Keratinocyte (primary cell): Measurements from ENCODE around the gene GRIK2. TPM values are rescaled to one million over a fixed set of nuclear protein-coding genes. Genes with fewer than 3 reads are reported as not detected.

ENCODE experiments used
- DNase-seq: peaks from one replicate; pipeline ENCODE4 v3.0.0-alpha.2; 2011; ENCODE audit warnings: low read depth, missing footprints, low spot score
- FAIRE-seq: peaks from 2 replicates; lab custom pipeline; 2011; peaks lifted over from hg19 to GRCh38; lab: Jason Lieb, UNC
- H2AFZ ChIP-seq: 2 replicates; pipeline ENCODE4 v1.6.0; 2012; ENCODE audit warnings: low read length, control low read depth, inconsistent platforms; ENCODE audit not compliant: control insufficient read depth
- H3K27ac ChIP-seq: 2 replicates; pipeline ENCODE4 v1.5.1; 2011; ENCODE audit warnings: low read length; ENCODE audit not compliant: control insufficient read depth, insufficient read depth
- H3K27me3 ChIP-seq: 3 replicates; pipeline ENCODE4 v1.6.0; 2011; ENCODE audit warnings: low read length; ENCODE audit not compliant: control insufficient read depth, insufficient read depth; ENCODE audit errors: extremely low read depth
- H3K36me3 ChIP-seq, 2 experiments: 2 replicates in 1 of 2; 3 replicates in 1 of 2; pipeline ENCODE4 v1.5.1; 2011; ENCODE audit warnings: low read length in 2 of 2, mild to moderate bottlenecking in 1 of 2; ENCODE audit not compliant: control insufficient read depth in 2 of 2, insufficient read depth in 2 of 2; ENCODE audit errors: extremely low read depth in 1 of 2
- H3K4me1 ChIP-seq: 3 replicates; pipeline ENCODE4 v1.5.1; 2011; ENCODE audit warnings: low read length; ENCODE audit not compliant: control insufficient read depth, insufficient read depth; ENCODE audit errors: extremely low read depth
- H3K4me2 ChIP-seq: 3 replicates; pipeline ENCODE4 v1.6.0; 2011; ENCODE audit warnings: low read depth, low read length; ENCODE audit not compliant: control insufficient read depth, insufficient read depth; ENCODE audit errors: extremely low read depth
- H3K4me3 ChIP-seq, 3 experiments: fragments of 200-600 bp in 1 of 3; sonication (generic) in 1 of 3; 2 replicates in 2 of 3; 3 replicates in 1 of 3; pipeline ENCODE4 v1.5.1; 2011 to 2016; ENCODE audit warnings: low read length in 3 of 3, mild to moderate bottlenecking in 3 of 3, control low read depth in 2 of 3, inconsistent platforms in 1 of 3, low read depth in 1 of 3, mixed read lengths in 1 of 3, mixed run types in 1 of 3, moderate library complexity in 1 of 3; ENCODE audit not compliant: control insufficient read depth in 2 of 3, insufficient read depth in 2 of 3; ENCODE audit errors: extremely low read depth in 1 of 3
- H3K79me2 ChIP-seq: 2 replicates; pipeline ENCODE4 v1.6.0; 2012; ENCODE audit warnings: low read length; ENCODE audit not compliant: control insufficient read depth, insufficient read depth
- H3K9ac ChIP-seq: 3 replicates; pipeline ENCODE4 v1.6.0; 2011; ENCODE audit warnings: low read length; ENCODE audit not compliant: control insufficient read depth, insufficient read depth; ENCODE audit errors: extremely low read depth
- H3K9me1 ChIP-seq: 3 replicates; pipeline ENCODE4 v1.6.0; 2011; ENCODE audit warnings: low read length; ENCODE audit not compliant: control insufficient read depth, insufficient read depth; ENCODE audit errors: extremely low read depth
- H3K9me3 ChIP-seq: 2 replicates; pipeline ENCODE4 v1.5.1; 2012; ENCODE audit warnings: low read depth, low read length; ENCODE audit not compliant: control insufficient read depth
- H4K20me1 ChIP-seq: 3 replicates; pipeline ENCODE4 v1.6.0; 2011; ENCODE audit warnings: low read length; ENCODE audit not compliant: control insufficient read depth, insufficient read depth; ENCODE audit errors: extremely low read depth
- CTCF ChIP-seq, 3 experiments: IDR thresholded peaks in 1 of 3; conservative IDR thresholded peaks in 1 of 3; optimal IDR thresholded peaks in 1 of 3; 2 replicates in 2 of 3; 3 replicates in 1 of 3; pipeline versions ENCODE3 to v1.5.1; 2011; ENCODE audit warnings: low read length in 3 of 3, mild to moderate bottlenecking in 3 of 3, moderate library complexity in 2 of 3, control low read depth in 1 of 3, inconsistent platforms in 1 of 3; ENCODE audit not compliant: insufficient read depth in 2 of 3; ENCODE audit errors: extremely low read depth in 1 of 3
- EZH2 ChIP-seq: IDR thresholded peaks from one replicate; pipeline ENCODE4 v1.6.1; 2012; ENCODE audit warnings: inconsistent platforms, mild to moderate bottlenecking, low read length, moderate library complexity
- dilution Hi-C: fragments of 300-500 bp; cut with MboI; formaldehyde crosslinking; loops from one replicate; pipeline ENCODE4 v1.7.0; 2020; ENCODE audit warnings: low sequenced_read_pairs; ENCODE audit not compliant: extremely low pct_ligation_motif_present
- polyA plus RNA-seq, 5 experiments: library from polyadenylated mRNA; depleted of rRNA in 3 of 5; stranded (reverse) in 3 of 5; stranded (forward) in 1 of 5; unstranded in 1 of 5; fragments of >200 nt; gene quantifications; 1 replicate in 1 of 5; 2 replicates in 3 of 5; 3 replicates in 1 of 5; pipeline versions ENCODE4 v1.2.1 to v1.2.3, GENCODE V29; 2011 to 2012; ENCODE audit warnings: missing spikeins in 2 of 5, low read depth in 1 of 5, low replicate concordance in 1 of 5

The GRIK2 gene
- polyA plus RNA-seq, 1 donor (not counting 4 experiments of a cell fraction or from before 2014, with no cell fraction given) = 0.01 TPM

DNA sequence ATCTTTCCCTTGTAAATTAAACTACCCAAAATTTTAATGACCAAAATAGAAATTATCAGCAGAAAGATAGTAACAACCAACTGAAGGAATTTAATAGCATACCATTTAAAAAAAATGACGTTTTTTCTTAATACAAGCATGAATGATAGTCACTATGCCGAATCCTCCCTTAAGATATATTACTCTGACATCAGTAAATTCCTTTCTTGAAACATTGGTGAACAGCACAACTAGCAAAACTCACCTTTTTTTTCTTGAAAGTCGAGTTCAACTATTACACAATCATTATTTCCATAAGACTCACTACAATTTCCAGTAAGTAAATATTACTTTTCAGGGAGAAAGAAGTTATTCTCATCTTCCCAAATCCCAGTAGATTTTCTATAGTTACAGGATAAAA, 433.2 kb downstream of the GRIK2 start:
- FAIRE-seq = no peak
- TF ChIP-seq CTCF (optimal IDR thresholded peaks at IDR 0.05 in 1 of 3, IDR thresholded peaks at IDR 0.05 in 1 of 3, conservative IDR thresholded peaks at IDR 0.05 in 1 of 3; ENCODE audit: extremely low read depth in 1 of 3, insufficient read depth in 2 of 3, low read length in 3 of 3) (no peak), EZH2 (no peak)

DNA sequence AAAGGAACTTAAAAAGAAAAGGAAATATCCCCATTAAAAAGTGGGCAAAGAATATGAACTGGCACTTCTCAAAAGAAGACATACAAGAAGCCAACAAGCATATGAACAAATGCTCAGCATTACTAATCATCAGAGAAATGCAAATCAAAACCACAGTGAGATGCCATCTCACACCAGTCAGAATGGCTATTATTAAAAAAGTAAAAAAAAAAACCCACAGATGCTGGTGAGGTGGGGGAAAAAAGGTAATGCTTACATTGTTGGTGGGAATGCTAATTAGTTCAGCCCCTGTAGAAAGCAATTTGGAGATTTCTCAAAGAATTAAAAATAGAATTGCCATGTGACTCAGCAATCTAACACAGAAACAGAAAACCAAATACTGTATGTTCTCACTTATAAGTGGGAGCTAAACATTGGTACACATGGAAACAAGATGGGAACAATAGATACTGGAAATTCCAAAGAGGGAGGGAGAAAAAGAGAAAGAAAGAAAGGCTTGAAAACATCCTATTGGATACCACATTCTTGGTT, 437.1 kb downstream of the GRIK2 start:
- Histone ChIP-seq H3K27me3 (no peaks in the 10 kb centered on the region), H4K20me1 (no peaks in the 10 kb centered on the region), H3K9me3 (no peaks in the 10 kb centered on the region), H3K4me1 (no peaks in the 10 kb centered on the region), H3K9me1 (no peaks in the 10 kb centered on the region), H3K9ac (no peak overlapping the region), H3K79me2 (no peaks in the 10 kb centered on the region), H3K36me3 (no peaks in the 10 kb centered on the region), H3K27ac (no peak overlapping the region), H3K4me3 (no peak overlapping the region), H3K4me2 (no peak overlapping the region), H2AFZ (no peak overlapping the region)
- DNase-seq (no peak), FAIRE-seq (no peak)
- dilution Hi-C loops = no loop called here
- TF ChIP-seq CTCF (optimal IDR thresholded peaks at IDR 0.05 in 1 of 3, IDR thresholded peaks at IDR 0.05 in 1 of 3, conservative IDR thresholded peaks at IDR 0.05 in 1 of 3; ENCODE audit: extremely low read depth in 1 of 3, insufficient read depth in 2 of 3, low read length in 3 of 3) = no peak
- TF ChIP-seq EZH2 = no peak

More for the DNA sequence above, 433.2 kb downstream of the GRIK2 start:
- Histone ChIP-seq H3K4me3 (no peak overlapping the region), H3K4me2 (no peak overlapping the region), H3K4me1 (no peaks in the 10 kb centered on the region), H3K79me2 (no peaks in the 10 kb centered on the region), H3K27ac (no peak overlapping the region), H3K9me3 (no peaks in the 10 kb centered on the region), H3K9ac (no peak overlapping the region), H3K9me1 (no peaks in the 10 kb centered on the region), H2AFZ (no peak overlapping the region), H3K27me3 (no peaks in the 10 kb centered on the region), H3K36me3 (no peaks in the 10 kb centered on the region), H4K20me1 (no peaks in the 10 kb centered on the region)
- no peak for DNase-seq
- dilution Hi-C loops = no loop called here
